Left renal cortex interstitium (tissue), 4 donors: ENCODE results near the gene CACNB4. TPM values are rescaled to one million over a fixed set of nuclear protein-coding genes. Genes with fewer than 3 reads are reported as not detected.

ENCODE experiments used
- DNase-seq, 4 donors: peaks; one replicate each; pipeline ENCODE4 v3.0.0-alpha.2; 2013; ENCODE audit warnings: low read depth in 4 of 4, low spot score in 2 of 4, missing footprints in 1 of 4
- polyA plus RNA-seq, 4 donors: library from polyadenylated mRNA; unstranded; fragments of 120-200 nt; gene quantifications; one replicate each; pipeline ENCODE4 v1.2.1, GENCODE V29; 2013; ENCODE audit not compliant: insufficient read length in 4 of 4

The CACNB4 gene
- polyA plus RNA-seq, 4 donors: 5.9 to 14.2 (median 10.5) TPM

DNA sequence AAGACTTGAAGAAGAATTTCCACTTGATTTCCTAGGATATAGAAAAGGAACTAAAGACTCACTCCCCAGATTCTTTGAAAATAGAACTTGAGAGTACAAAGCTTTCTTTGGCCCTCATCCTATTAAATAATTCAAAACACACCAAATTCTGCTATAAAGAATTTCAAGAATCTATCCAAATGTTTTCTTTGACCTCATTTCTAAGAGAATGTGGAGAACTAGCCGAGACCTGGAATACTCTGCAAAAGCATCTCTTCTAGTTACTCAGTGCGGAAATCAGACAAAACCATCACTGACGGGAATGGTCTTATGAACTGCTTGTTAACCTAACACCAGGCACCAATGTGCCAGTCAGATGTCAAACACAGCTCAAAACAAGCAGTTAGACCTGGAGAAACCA lies 226.4 kb downstream of the CACNB4 start:
- DNase-seq: no peak

DNA sequence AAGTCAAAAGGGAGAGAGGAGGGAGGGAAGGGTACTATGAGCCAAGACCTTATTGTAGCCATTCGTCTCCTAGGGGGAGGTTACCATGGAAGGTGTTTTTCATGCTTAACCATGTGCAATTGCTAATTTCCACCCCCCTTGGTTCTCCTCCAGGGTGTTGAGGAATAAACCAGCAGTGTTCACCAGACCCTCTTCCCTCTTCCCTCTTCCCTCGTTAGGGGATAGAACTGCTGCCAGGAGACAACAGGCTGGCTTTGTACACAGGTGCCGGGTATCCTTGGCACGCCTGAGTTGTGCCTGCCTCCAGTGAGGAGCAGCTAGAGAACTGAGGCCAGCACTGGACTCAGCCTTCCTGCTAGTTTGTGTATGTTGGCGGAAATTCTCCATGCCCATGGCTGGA lies 229.6 kb downstream of the CACNB4 start:
- DNase-seq: no peak

DNA sequence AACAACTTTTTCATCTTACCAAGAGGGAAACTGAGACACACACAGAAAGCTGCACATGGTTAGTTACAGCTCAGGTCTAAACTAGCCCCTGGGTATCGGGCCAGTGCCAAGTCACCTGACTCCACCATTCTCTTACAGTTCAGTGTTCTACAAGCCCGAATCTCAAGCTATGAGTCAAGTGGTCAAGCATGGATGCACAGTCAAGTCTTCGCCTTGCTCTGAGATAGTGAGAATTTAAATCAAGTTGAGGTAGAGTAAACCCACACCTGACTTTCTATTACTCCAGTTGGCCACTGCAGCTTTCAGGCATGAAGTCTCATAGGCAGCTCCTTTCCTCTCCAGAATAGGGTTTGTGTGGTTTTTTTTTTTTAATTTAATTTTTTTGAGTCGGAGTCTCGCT lies 236.1 kb downstream of the CACNB4 start:
- no peak for DNase-seq

DNA sequence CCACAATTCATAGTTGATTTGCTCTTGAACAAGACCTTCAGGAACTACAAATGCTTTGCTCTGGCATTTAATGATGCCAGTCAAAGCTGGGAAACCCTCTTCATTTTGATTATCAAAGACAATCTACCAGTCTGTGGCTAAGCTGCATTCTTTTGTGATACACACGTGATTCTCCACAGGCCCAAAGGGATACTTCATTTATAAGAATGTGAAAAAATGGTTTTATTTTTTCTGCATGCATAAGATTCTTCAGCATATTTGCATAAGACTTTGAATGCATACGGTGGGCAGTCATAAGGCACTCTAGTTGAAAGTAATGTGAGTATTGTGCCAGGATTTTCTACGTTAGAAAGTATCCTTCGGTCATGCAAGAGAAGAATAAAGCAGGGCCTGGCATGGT lies 237.7 kb downstream of the CACNB4 start:
- DNase-seq: no peak

DNA sequence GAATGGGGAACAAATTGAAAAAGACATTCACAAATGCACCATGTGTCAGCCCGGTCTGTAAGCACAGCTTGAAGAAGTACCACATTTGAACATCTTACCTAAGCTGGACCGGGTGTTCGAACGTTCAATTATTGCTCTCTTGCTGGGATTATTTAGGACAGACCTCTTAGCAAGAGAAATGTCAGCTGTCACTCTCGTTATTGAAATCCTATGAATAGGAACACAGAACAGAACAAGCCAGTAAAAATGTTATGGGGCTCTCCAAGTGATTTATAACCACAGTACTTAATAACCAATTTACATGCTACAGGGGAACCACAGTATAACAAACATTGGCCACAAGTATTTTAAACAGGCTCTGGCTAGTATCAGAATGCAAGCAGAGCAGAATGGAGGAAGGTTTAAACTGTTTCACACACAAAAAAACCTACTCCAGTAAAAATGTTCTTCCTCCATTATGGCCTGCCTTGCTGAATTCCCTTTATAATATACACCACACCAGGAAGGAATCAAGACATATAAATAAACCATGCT lies 238.2 kb downstream of the CACNB4 start:
- no peak for DNase-seq

DNA sequence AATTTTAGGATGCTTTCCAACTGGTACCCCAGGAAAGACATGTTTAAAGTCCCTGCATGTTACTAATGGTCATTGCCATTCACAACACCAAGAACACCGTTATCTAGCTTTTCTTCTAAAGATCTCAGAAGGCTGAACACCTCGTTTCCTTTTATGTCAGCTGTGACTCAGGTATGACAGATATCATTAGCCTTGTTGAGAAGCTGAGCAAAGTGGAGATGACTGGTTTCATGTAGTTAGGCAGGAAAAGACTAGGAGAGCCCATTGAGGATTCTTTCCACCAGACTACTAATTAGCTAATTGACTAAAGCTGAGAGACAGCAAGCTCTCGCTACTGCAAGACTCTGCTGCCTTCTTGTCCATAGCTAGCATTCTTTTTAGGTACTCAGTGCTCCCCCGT lies 238.6 kb downstream of the CACNB4 start:
- DNase-seq: no peak

DNA sequence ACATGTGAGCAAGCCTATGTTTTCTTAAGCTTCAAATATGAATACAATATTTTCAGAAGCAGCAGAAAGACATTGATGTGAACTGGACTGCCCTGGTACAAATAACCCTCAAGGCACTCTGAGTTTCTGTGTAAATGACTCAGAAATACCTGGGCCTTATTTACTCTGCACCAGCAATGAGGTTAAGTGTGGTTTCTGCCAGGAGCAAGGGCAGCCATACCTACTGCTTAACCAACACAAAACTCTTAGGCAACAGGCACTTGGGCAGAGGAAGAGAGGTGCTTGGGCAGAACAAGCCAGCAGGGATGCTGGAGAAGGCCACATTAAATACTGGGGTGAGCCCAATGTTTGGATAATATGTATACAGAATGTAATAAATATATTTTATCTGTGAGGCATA lies 241.2 kb downstream of the CACNB4 start:
- DNase-seq: no peak

DNA sequence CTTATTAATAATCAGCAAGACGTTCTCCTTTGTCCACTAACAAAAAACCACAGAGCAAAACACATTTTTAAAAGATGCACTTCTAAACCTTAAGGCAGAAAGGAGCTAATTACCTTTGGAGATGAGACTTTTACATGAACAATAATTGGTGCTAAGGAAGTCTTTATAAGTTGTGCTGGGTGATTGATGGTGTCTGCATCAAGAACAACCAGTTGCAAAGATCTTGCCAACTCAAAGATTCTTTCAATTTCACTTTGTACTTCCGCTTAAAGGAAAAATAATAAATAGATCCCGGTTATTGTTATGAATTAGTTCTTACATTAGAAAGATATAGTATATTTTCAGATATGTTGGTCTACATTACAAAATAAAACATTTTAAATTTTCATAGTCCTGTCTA lies 243.7 kb downstream of the CACNB4 start:
- DNase-seq: no peak

DNA sequence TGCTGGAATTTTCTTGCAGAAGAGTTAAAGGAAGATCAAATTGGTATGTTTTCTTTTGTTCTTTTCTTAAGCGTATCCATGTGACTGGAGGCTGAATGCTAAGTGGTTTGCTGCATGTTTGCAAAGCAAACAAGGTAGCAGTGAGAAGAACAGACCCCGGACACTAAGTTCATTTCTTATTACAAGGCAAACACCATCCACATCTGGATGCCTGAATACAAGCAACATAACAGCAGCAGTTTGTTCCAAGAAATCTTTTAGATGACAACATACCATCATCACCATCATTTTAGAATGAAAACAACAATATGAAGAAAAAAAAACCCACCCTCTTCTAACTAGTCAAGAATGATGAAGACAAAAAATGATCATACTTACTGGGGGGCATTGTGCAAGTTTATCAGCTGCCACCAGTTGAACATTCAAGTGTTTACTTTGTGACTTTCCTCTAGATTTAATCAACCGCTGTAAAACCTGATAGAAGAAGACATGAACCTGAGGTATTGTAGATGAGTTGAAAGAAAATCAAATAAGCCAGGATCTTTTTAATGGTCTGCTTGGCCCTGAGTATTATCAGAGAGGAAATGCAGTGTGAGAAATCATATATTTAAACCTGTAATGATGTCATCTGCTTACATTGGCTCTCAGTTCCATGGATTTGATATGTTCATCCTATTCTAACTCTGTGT lies 245.6 kb downstream of the CACNB4 start:
- no peak for DNase-seq

DNA sequence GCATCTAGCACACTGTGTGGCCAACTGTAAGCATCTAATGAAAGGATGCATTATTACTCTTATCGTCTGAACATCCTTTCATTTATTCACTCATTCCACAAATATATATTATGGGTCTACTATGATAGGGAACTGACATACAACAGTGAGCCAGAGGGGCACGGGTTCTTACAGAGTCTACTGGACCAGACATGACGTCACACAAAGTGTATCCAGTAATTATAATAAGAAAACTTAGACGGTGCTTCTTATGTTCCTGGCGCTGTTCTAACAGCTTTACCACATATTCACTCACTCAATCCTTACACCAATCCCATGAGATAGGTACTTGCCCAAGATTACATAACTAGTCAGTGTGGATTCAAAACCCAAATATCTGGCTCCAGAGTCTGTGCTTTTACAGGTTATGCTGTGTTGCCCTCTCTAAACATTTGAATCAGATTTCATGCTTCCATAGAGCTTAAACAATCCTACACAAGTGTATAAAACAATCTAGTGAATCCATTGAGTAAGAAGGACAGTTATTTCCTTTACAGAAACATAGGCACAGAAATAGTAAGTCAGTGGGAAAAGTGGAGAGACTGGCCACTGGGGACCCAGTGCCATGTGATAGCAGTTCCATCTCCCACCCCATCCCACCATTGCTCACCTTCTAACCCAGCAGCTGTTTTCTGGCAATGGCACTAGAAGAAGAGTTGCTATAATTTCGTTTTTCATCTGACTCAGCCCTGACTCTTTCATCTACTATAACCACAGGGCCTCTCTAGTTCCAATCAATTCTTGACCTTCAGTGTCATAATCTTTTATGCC lies 246.4 kb downstream of the CACNB4 start:
- no peak for DNase-seq

DNA sequence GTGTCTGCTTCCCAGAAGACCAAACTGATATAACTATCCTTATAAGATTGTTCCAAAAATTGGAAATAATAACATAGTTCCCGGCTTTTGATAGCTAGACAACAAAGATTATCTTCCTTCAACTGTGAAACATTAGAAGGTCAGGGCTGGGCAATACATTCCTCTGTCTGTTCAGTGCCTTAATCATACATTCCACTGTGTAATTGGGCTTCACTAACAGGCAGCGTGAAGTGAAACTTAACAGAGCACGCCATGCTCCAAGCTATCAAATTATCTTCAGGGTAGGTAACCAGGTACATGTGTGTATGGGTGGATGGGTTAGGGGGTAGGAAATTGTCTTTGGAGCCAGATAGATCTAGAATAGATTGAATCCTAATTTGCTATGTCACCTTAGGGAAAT lies 247.1 kb downstream of the CACNB4 start:
- no peak for DNase-seq

DNA sequence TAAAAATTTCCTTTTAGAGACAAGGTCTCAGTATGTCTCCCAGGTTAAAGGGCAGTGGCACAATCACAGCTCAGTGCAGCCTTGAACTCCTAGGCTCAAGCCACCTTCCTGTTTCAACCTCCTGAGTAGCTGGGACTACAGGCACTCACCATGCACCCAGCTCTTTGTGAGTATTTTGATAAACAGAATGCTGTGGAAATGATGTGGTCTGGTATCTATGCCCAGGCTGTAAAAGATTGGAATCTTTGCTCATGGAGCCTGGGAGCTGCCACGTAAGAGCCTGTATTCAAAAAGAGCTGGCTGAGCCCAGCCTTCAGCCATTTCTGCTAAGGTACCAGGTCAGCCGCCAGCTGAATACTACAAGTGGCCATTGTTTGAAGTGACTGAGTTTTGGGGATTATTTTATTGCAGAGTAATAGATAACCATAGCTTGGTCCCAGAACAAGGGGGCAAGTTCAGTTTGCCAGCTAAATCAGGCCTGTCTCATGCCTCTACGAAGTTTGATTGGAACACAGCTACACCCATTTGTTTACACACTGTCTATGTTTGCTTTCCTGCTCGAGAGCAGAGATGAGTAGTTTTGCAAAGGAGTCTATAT lies 249.3 kb downstream of the CACNB4 start:
- no peak for DNase-seq

DNA sequence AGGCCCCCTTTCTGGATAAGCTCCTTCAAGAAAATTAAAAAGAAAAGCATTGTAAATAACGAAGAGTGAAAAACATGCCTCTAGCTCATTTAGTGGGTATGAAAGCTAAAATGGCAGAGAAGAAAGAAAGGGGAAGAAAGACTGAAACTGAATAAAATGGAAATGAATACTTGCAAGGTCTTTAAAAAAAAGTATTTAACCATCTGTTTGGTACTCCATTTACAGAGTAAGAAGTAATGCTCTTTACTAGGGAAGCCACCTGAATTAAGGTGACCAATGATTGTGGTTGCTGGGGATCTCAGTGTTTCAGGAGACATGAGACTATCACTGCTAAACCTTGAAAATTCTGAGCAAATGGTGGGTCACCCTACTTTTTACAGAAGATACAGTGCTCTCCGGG lies 253.0 kb downstream of the CACNB4 start:
- no peak for DNase-seq

DNA sequence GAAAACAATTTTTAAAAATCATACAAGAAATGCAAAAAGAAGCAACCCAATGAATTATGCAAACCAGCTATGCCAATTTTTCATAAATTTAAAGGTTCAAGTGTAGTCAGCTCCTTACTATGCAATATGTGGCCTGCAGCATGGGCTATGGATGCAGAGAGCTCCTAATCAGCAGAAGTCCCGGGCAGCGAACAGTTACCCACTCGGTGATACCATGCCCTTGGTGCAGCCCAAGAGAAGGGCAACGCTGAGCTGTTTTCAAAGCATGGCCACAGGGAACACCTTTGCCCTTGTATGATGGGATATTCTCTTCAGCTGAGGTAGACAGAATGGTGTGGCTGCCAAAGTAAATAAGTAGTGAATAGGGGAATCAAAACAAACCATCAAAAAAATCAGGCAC lies 253.4 kb downstream of the CACNB4 start:
- no peak for DNase-seq

DNA sequence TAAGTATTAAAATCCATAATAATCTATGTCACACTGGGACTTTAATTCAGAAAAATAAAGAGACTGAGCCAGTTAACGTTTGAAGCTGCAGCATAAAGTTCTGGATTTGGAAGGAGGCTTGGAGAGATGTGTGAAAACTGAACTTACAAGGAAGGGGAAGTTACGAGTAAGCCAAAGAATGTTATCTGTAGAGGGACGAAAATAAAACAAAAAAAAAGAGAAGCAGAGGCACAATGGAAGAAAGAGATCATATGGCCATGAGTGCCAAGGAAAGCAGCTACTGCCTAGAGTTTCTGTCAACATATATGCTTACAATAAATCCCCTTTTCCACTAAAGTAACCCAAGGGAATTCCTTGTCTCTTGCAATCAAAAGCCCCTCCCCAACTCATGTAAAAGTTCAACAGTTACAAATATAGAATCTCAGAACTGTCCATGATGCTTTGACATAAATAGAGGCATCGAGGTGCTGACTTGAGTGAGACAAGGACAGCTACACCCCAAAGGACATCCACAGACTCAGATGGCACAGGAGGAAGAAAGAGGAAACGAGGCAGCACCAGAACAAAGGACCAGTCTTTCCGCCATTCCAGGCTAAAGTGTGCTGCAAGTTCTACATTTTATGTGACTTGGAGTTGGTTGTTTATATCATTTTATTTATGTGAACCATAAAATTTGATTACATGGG lies 254.5 kb downstream of the CACNB4 start:
- no peak for DNase-seq

DNA sequence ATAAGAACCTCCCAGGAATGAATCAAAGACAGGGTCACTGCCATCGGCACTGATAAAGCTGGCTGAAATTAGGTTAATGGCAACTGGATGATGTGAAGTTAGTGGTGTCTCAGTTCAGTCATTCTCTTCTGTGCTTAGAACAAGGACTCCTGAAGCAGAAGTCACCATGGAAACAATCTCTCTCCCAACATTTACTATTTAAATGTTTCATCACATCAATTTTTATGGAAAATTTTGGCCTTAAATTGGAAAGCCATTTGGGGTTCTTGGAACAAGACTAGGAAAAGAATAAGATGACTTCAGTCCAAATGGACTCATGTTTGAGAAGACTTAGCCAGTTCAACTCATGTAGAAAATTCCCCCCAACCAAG lies 255.2 kb downstream of the CACNB4 start:
- DNase-seq: no peak

DNA sequence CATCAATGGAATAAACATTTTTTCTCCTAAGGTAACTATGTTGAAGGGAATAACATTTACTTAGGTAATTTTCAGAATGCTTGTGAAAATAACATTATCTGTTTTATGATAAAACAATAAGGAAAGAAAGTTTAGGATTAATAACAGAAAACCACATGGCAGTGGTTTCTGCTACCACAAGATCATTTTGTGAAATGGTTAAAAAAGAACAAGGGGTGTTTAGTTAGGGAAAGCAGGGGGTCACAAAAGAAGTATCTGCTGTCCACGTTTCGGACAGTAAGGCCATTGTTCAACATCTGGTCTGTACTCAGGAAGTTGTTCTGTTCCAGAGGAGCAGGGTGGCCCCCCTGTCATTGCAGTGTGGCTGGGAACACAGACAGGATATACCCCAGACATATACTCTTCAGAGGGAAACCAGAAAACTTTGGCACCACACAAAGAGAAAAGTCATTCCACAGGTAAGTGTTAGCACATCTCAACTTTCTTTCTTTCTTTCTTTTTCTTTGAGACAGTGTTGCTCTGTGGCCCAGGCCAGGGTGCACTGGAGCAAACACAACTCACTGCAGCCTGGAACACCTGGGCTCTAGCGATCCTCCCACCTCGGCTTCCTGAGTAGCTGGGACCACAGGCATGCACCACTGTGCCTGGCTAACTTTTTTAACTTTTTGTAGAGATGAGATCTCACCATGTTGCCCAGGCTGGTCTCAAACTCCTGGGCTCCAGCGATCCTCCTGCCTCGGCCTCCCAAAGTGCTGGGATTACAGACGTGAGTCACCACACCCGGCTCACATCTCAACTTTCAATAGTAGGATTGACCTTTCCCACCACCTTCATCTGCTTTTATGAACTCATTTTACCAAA lies 255.8 kb downstream of the CACNB4 start:
- DNase-seq: no peak

DNA sequence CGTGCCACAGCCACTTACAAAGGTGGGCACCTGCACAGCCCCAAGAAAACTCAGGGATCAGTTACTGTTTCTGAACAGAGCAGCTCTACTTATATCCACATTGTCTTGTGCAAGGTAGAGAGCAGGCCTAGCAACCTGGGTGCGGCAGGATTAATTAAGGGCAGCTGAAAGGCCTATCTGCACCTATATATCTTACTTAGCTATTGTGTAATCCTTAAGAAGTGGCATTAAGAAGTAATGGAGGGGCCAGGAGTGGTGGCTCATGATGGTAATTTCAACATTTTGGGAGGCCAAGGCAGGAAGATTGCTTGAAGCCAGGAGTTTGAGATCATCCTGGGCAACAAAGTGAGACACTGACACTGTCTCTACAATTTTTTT lies 257.8 kb downstream of the CACNB4 start:
- no peak for DNase-seq

DNA sequence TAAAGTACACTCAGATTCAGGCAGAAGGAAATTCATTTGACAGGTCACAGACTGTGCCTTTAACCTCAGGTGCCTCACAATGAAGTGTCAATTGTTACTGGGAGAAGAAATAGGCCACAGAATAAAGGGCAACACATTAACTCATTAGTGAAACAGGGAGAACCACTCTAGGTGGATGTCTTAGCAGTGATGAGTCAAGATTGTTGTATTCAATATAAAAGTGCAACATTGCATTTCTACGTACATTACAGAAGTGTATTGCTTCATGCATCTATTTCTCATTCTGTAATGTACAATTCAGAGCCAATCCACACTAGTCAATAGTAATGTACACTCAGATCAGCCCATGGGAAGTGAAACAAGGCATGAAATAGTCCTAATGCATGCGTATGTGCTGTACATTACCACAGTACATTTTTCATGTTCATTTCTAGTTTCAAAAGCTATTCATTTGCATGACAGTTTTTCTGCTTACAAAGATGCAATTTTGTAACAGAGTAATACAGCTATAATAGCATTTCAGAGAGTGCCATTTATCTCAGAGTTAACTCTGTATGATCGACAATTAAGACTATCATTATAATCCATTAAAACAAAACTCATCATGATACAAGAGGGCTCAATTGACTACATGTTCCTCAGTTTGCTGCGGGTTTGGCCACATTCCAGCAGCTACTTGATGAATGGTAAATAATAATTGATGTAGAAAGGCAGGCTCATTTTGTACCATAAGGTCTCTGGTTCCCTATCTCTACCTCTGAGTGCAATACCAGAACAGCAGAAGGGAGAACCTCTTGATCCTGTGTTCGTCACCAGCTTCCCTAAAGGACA lies 258.4 kb downstream of the CACNB4 start:
- DNase-seq: no peak
